ENCODE measurements around the gene KDM2A.

GRCh38 chr11:67105964-67106363, 13.1 kb upstream of the KDM2A start:
- no peak for TF ChIP-seq SIN3A (IDR thresholded peaks at IDR 0.05; ENCODE audit: low read depth)
- no peak for TF ChIP-seq EZH2phosphoT487 (IDR thresholded peaks at IDR 0.05; ENCODE audit: borderline replicate concordance)
- no peak for TF ChIP-seq EZH2 (IDR thresholded peaks at IDR 0.05)
- TF ChIP-seq MAX (IDR thresholded peaks at IDR 0.05) = no peak
- no peak for TF ChIP-seq CTCF (IDR thresholded peaks at IDR 0.05 in 2 of 3, conservative IDR thresholded peaks at IDR 0.05 in 1 of 3; ENCODE audit: borderline replicate concordance in 1 of 3, insufficient read depth in 1 of 3, low read depth in 2 of 3, low read length in 2 of 3)
- TF ChIP-seq REST (IDR thresholded peaks at IDR 0.05; ENCODE audit: low read depth) = no peak
- TF ChIP-seq POLR2A (IDR thresholded peaks at IDR 0.05; ENCODE audit: borderline replicate concordance, extremely low read depth, insufficient read depth, insufficient read length) = no peak
- TF ChIP-seq TCF7L2 (IDR thresholded peaks at IDR 0.05; ENCODE audit: borderline replicate concordance, extremely low read depth, insufficient read depth, insufficient read length) = no peak
- no peak for TF ChIP-seq CBX3 (IDR thresholded peaks at IDR 0.05; ENCODE audit: low read depth)
- no peak for TF ChIP-seq POLR2AphosphoS5 (IDR thresholded peaks at IDR 0.05; ENCODE audit: low read depth, low read length)
- no peak for TF ChIP-seq CEBPB (IDR thresholded peaks at IDR 0.05; ENCODE audit: low read depth)
- TF ChIP-seq SP1 (IDR thresholded peaks at IDR 0.05; ENCODE audit: low read depth) = no peak
- TF ChIP-seq ELF1 (IDR thresholded peaks at IDR 0.05; ENCODE audit: borderline replicate concordance, low read depth) = no peak
- TF ChIP-seq YY1 (IDR thresholded peaks at IDR 0.05; ENCODE audit: extremely low read depth, insufficient replicate concordance, low read depth, low read length) = no peak

All from HCT116 (cell line).